HG02852 (cell line): Measurements from ENCODE around the gene IL7R.

Experiments used
- ATAC-seq: cut with Tn5 transposase; IDR thresholded peaks from one replicate; pipeline ENCODE4 v1.9.1; 2021; ENCODE audit warnings: mild to moderate bottlenecking, moderate library complexity; ENCODE audit not compliant: unreplicated experiment

The IL7R gene

GRCh38 chr5:35856765-35857351 lies at the start of gene IL7R:
Gene IL7R, plus strand, starts transcription at chr5:35856891. Its CDS starts 87 bp downstream, at chr5:35856978.
- peak; percentile 40 for ATAC-seq

DNA sequence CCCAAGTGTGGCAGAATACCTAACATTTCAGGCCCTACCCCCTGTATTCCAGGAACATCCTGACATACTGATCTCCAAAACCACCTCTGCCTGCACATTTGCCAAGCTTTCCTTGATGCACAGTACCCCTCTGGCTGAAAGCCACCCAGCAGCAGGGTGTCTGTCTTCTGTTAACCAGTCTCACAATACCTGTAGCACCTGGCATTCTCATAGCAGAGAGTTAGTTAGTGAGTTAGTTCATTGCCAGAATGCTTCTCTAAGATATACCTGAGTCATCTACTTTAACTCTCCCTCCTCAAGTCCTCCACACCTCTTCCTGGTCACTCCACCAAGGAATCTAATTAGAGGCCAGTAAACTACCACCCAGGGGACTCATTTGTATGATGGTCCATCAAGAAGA lies 46.1 kb upstream of the IL7R start:
- ATAC-seq, result no peak

DNA sequence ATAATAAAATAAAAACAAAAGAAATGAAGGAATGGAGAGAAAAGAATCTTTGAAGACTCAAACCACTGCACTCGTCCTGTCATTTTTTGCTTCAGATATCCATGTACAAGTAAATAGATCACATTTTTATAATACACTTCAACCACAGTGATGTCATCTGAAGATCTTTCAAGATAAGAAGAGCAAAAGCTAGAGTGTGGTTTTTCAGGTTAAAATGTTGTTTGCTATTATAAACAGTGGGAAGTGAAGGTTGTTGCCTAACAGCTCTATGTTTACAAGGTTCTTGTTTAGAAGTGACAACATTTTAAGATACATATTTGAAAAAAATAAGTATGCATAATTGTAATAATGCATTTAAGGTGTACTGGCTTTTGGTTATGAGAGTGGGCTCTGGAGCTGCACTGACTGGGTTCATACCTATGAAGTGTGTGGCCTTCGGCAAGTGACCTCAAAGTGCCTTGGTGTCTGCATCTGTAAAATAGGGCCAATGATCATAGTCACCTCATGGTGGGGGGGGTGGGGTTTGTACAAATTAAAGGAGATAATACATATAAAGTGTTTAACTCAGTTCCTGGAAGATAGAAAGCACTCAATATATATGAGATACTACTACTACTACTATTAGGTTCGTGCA lies 45.5 kb upstream of the IL7R start:
- no peak for ATAC-seq

DNA sequence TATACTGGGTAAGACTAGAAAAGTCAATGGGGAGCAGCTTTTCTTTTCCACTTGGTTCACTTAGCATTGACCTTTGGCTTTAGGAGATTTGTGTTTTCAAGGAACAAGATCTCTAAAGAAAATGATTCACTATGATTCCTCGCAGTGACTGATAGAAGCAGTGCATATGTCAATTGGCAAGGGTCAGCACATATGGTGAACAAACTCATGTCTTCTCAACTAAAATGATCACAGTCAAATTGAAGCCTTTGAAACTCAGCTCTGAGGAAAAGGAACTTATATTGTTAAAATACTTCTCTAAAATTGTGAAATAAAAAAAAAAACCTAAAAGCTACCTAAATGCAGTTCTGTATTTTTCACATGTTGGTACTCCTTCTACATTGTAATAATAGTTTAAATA lies 43.2 kb upstream of the IL7R start:
- no peak for ATAC-seq

DNA sequence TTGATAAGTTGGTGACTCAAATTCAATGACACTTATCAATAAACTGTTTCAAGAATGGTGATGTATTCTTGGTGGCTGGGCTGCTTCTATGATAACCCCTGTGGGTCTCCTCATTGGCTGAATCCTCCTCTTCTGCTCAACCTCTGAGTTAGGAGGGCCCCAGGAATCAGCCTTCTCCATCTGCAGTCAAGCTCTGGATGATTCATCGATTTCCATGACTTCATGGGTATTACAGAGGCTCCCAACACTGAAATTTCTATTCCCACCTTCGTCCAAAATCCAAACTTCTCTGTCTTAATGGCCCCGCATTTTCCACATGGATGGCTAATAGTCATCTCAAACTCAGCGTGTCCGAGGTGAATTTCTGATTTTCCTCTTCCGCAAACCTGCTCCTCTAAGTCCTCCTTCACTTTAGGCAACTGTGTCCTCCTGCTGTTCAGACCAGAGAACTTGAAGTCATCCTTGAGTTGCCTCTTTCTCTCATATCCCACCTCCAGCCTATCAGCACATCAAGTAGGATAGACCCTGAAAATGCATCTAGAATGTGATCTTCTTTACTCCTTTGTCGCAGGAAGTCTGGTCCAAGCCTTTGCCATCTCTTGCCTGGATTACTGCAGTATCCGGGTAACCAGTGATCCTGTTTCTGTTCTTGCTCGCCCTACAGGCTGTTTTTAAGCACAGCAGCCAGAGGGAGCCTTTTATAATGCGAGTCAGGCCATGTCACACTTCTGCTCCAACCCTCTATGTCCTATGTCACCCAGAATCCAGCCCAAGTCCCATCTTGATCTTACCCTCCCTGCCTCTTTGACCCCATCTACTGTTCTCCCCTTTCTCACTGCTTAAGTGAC lies 41.4 kb upstream of the IL7R start:
- no peak for ATAC-seq

- no peak for ATAC-seq
Observed at GRCh38 chr5:35816881-35817521, 39.7 kb upstream of the IL7R start.

- no peak for ATAC-seq
Observed at GRCh38 chr5:35819026-35819425, 37.7 kb upstream of the IL7R start.

GRCh38 chr5:35819668-35820067 lies 37.0 kb upstream of the IL7R start:
- ATAC-seq, result no peak

- no peak for ATAC-seq
Observed at GRCh38 chr5:35820735-35821134, 36.0 kb upstream of the IL7R start.

- no peak for ATAC-seq
Observed at GRCh38 chr5:35821513-35821912, 35.2 kb upstream of the IL7R start.

GRCh38 chr5:35822511-35822910 lies 34.2 kb upstream of the IL7R start:
- no peak for ATAC-seq

DNA sequence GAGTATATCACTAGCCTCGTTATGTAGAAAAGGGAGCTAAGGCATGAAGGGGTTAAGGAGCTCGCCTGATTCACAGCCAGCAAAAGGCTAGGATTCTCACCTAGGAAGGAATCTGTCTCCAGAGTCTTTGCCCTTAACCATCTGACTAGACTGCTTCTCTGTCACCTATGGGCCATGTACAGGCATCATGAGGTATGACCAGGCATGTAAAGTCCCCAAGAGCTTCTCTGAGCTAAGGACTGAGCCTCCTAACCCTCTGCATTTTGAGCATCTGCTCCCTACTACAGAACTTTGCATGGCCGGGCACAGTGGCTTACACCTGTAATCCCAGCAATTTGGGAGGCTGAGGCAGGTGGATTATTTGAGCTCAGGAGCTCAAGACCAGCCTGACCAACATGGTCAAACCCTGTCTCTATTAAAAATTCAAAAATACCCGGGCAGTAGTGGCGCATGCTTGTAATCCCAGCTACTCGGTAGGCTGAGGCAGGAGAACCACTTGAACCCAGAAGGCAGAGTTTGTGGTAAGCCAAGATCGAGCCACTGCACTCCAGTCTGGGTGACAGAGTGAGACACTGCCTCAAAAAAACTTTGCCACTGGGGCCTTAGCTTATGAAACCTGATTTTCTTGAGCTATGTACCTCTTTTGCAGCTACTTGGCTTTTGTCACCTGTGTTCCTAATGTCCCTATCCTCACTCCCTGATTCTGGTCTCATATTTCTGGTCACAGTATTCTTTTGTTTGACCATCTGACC lies 33.2 kb upstream of the IL7R start:
- ATAC-seq, result no peak

- no peak for ATAC-seq
Observed at GRCh38 chr5:35826056-35826455, 30.6 kb upstream of the IL7R start.

DNA sequence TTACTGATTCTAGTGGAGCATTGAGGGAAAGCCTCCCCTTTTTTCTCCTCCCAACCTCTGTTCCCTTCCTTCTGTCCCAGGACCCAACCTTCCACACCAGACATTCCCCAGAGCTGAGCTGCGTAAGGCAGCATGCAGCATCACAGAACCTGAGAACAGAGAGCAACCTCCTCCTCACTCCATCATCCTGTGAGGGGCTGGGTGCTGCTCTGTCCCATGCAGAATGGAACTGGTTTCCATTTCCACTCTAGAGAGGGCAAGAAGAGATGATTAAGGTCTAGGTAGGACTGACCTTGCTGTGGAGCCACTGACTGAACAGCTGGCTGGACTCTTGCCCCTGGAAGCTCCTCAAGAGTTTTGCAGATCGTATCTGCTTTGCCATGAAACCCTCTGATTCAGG lies 30.1 kb upstream of the IL7R start:
- ATAC-seq, result no peak

GRCh38 chr5:35828082-35828598 lies 28.6 kb upstream of the IL7R start:
- ATAC-seq, result no peak

DNA sequence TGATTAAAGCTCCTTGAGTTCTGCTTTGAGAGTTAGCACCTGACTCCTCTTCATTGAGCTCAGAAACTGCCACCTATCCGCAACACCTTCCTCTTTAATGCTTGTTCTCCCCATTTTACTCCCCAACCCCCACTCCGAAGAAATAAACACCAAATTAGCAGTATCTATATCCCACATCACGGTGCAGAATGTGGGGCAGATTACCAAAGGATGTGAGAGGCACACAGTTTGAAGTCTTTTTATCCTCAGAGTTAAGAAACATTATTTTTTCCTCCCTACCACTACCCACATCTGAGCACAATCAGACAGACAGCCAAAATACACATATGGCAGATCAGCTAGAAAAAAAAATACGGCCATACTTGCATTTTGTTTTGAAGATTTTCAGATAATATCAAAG lies 26.1 kb upstream of the IL7R start:
- no peak for ATAC-seq

- no peak for ATAC-seq
Observed at GRCh38 chr5:35832762-35833161, 23.9 kb upstream of the IL7R start.

DNA sequence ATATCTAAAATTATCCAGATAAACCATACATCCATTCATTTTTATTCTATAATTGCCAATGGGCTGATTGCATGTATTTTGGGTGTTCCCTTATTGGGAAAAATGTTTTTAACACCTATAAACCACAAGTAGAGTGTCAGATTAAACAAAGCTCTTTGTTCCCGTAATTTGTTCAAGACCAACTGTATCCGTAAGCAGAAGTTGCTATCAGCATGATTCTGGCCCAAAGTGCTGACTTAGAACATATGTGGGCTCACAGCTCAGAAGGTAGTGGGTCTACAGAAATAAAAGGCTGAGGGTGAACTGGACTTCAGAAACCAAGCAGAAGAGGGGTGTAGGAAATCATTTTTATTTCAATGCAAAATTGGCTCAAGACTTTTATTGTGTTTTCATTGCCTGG lies 23.5 kb upstream of the IL7R start:
- ATAC-seq, result no peak

- peak; percentile 64 for ATAC-seq
Observed at GRCh38 chr5:35835796-35836742, 20.6 kb upstream of the IL7R start.
